Neural progenitor cell (in vitro differentiated cells): ENCODE data around the gene C12orf57. TPM values are rescaled to one million over a fixed set of nuclear protein-coding genes. Genes with fewer than 3 reads are reported as not detected.

Experiments used
- DNase-seq: peaks from one replicate; pipeline ENCODE4 v3.0.0-alpha.2; 2016; ENCODE audit warnings: low spot score
- H2AFZ ChIP-seq: fragments of 200-600 bp; sonication (generic); replicated peaks from 2 replicates; pipeline ENCODE4 v1.6.1; 2016; ENCODE audit warnings: antibody characterized with exemption
- H3F3A ChIP-seq: fragments of 200-600 bp; sonication (generic); 2 replicates; pipeline ENCODE4 v1.6.1; 2016; ENCODE audit warnings: antibody characterized with exemption, low read depth
- H3K27ac ChIP-seq: fragments of 200-600 bp; sonication (generic); 2 replicates; pipeline ENCODE4 v1.5.1; 2016; ENCODE audit warnings: mild to moderate bottlenecking
- H3K27me3 ChIP-seq: fragments of 200-600 bp; sonication (generic); 2 replicates; pipeline ENCODE4 v1.6.1; 2016; ENCODE audit warnings: mild to moderate bottlenecking, moderate library complexity
- H3K36me3 ChIP-seq: fragments of 200-600 bp; sonication (generic); 2 replicates; pipeline ENCODE4 v1.5.1; 2016
- H3K4me1 ChIP-seq: fragments of 200-600 bp; sonication (generic); 2 replicates; pipeline ENCODE4 v1.6.1; 2016; ENCODE audit warnings: mixed run types
- H3K4me2 ChIP-seq: fragments of 200-600 bp; sonication (generic); 2 replicates; pipeline ENCODE4 v1.6.1; 2016
- H3K4me3 ChIP-seq: fragments of 200-600 bp; sonication (generic); 2 replicates; pipeline ENCODE4 v1.5.1; 2016
- H3K79me2 ChIP-seq: fragments of 200-600 bp; sonication (generic); 2 replicates; pipeline ENCODE4 v1.6.1; 2016; ENCODE audit warnings: low read depth
- H3K9ac ChIP-seq: fragments of 200-600 bp; sonication (generic); 2 replicates; pipeline ENCODE4 v1.6.1; 2016
- H3K9me3 ChIP-seq: fragments of 200-600 bp; sonication (generic); 2 replicates; pipeline ENCODE4 v1.5.1; 2016; ENCODE audit warnings: low read depth
- H4K20me1 ChIP-seq: fragments of 200-600 bp; sonication (generic); 2 replicates; pipeline ENCODE4 v1.6.1; 2016; ENCODE audit warnings: low read depth
- H3K27ac Mint-ChIP-seq: 3 replicates; pipeline ENCODE4 v1.8.0; 2021; ENCODE audit warnings: mixed read lengths
- H3K27me3 Mint-ChIP-seq: 2 replicates; pipeline ENCODE4 v1.8.0; 2022; ENCODE audit warnings: low read depth, mild to moderate bottlenecking, inconsistent platforms, moderate library complexity, mixed read lengths; ENCODE audit not compliant: insufficient read depth
- H3K36me3 Mint-ChIP-seq: 3 replicates; pipeline ENCODE4 v1.8.0; 2021; ENCODE audit warnings: mixed read lengths
- H3K4me1 Mint-ChIP-seq: 3 replicates; pipeline ENCODE4 v1.8.0; 2021; ENCODE audit warnings: mixed read lengths
- H3K4me3 Mint-ChIP-seq: 3 replicates; pipeline ENCODE4 v1.8.0; 2021; ENCODE audit warnings: mild to moderate bottlenecking, moderate library complexity, mixed read lengths
- H3K9me3 Mint-ChIP-seq: 3 replicates; pipeline ENCODE4 v1.8.0; 2020; ENCODE audit warnings: mixed read lengths
- EZH2 ChIP-seq: fragments of 200-600 bp; sonication (generic); IDR thresholded peaks from 2 replicates; pipeline ENCODE4 v1.6.1; 2017; ENCODE audit warnings: antibody characterized with exemption, mild to moderate bottlenecking, moderate library complexity
- EZH2phosphoT487 ChIP-seq: fragments of 200-600 bp; sonication (generic); IDR thresholded peaks from 2 replicates; pipeline ENCODE4 v1.6.1; 2017; ENCODE audit warnings: antibody characterized with exemption
- total RNA-seq: library from RNA; depleted of rRNA; stranded (reverse); fragments of >200 nt; gene quantifications from 2 replicates; pipeline ENCODE4 v1.2.3, GENCODE V29; 2015; ENCODE audit warnings: low replicate concordance
- TF ChIP-seq, protein P1 (sequence below): fragments of 200-600 bp; sonication (generic); IDR thresholded peaks from 2 replicates; pipeline ENCODE4 v1.5.1; 2017; ENCODE audit warnings: antibody characterized with exemption, mild to moderate bottlenecking

C12orf57 gene
- total RNA-seq, 1 donor from 2014 or later: 314 TPM

DNA sequence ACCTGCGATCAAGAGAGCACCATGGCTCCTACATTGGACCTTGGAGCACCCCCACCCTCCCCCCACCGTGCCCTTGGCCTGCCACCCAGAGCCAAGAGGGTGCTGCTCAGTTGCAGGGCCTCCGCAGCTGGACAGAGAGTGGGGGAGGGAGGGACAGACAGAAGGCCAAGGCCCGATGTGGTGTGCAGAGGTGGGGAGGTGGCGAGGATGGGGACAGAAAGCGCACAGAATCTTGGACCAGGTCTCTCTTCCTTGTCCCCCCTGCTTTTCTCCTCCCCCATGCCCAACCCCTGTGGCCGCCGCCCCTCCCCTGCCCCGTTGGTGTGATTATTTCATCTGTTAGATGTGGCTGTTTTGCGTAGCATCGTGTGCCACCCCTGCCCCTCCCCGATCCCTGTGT is 2.0 kb upstream of the C12orf57 start:
- Histone ChIP-seq H3K4me2 (no peak overlapping the region), H3K9ac (no peak overlapping the region), H2AFZ (no peak overlapping the region), H3K9me3 (no peaks in the 10 kb centered on the region), H3F3A (peaks cover 78% of the 10 kb centered on the region), H3K27me3 (no peaks in the 10 kb centered on the region), H3K79me2 (peaks cover 29% of the 10 kb centered on the region), H3K36me3 (no peaks in the 10 kb centered on the region), H3K27ac (no peak overlapping the region), H3K4me1 (peaks cover 29% of the 10 kb centered on the region), H3K4me3 (no peak overlapping the region), H4K20me1 (peaks cover 13% of the 10 kb centered on the region)
- TF ChIP-seq EZH2 (no peak), EZH2phosphoT487 (no peak)
- TF ChIP-seq, protein P1, sequence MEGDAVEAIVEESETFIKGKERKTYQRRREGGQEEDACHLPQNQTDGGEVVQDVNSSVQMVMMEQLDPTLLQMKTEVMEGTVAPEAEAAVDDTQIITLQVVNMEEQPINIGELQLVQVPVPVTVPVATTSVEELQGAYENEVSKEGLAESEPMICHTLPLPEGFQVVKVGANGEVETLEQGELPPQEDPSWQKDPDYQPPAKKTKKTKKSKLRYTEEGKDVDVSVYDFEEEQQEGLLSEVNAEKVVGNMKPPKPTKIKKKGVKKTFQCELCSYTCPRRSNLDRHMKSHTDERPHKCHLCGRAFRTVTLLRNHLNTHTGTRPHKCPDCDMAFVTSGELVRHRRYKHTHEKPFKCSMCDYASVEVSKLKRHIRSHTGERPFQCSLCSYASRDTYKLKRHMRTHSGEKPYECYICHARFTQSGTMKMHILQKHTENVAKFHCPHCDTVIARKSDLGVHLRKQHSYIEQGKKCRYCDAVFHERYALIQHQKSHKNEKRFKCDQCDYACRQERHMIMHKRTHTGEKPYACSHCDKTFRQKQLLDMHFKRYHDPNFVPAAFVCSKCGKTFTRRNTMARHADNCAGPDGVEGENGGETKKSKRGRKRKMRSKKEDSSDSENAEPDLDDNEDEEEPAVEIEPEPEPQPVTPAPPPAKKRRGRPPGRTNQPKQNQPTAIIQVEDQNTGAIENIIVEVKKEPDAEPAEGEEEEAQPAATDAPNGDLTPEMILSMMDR: no peak
- H3K4me3 Mint-ChIP-seq: no peak overlapping the region
- no peak overlapping the region for H3K27ac Mint-ChIP-seq
- H3K4me1 Mint-ChIP-seq: peaks cover 50% of the 10 kb centered on the region
- H3K27me3 Mint-ChIP-seq: peaks cover 32% of the 10 kb centered on the region
- H3K36me3 Mint-ChIP-seq: peaks cover 20% of the 10 kb centered on the region
- no peak for DNase-seq
- no peaks in the 10 kb centered on the region for H3K9me3 Mint-ChIP-seq

DNA sequence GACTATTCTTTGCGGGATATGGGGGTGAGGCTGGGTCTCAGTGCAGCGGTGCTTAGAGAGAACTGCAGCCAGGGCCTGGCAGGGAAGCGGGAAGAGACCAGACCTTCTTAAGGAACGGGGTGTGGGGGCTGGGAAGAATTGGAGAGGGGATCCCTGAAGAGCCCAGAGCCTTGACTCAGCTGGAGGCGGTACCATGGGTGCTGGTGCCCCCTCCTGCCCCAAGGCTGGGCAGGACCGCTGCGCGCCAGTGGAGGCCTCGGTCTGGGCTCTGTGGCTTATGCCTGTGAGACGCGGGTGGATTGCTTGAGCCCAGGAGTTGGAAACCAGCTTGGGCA is 1.5 kb upstream of the C12orf57 start:
- Histone ChIP-seq H2AFZ (no peak overlapping the region), H3K4me1 (peaks cover 25% of the 10 kb centered on the region), H3K9me3 (no peaks in the 10 kb centered on the region), H3F3A (peaks cover 78% of the 10 kb centered on the region), H4K20me1 (peaks cover 11% of the 10 kb centered on the region), H3K27me3 (no peaks in the 10 kb centered on the region), H3K36me3 (no peaks in the 10 kb centered on the region), H3K4me2 (no peak overlapping the region), H3K79me2 (peaks cover 29% of the 10 kb centered on the region), H3K4me3 (no peak overlapping the region), H3K9ac (no peak overlapping the region), H3K27ac (no peak overlapping the region)
- Mint-ChIP-seq H3K27me3 (peaks cover 32% of the 10 kb centered on the region), H3K36me3 (peaks cover 23% of the 10 kb centered on the region), H3K4me3 (peak overlapping the region; percentile 55), H3K27ac (peak overlapping the region; percentile 44), H3K4me1 (peaks cover 51% of the 10 kb centered on the region), H3K9me3 (no peaks in the 10 kb centered on the region)
- TF ChIP-seq EZH2phosphoT487: no peak
- TF ChIP-seq, protein P1: no peak
- no peak for TF ChIP-seq EZH2
- DNase-seq: no peak

DNA sequence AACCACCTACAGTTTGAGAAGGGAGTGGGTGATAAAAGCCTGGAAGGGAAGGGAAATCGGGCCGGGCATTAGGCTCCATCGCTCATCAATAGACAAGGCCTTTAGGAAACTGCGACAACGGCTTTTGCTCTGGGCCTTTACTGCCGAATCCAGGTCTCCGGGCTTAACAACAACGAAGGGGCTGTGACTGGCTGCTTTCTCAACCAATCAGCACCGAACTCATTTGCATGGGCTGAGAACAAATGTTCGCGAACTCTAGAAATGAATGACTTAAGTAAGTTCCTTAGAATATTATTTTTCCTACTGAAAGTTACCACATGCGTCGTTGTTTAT is 467 bp upstream of the C12orf57 start:
- no peak for TF ChIP-seq EZH2phosphoT487
- no peak for TF ChIP-seq EZH2
- TF ChIP-seq, protein P1: no peak
- no peaks in the 10 kb centered on the region for H3K36me3 ChIP-seq
- peak; percentile 95 for DNase-seq
- H3K79me2 ChIP-seq: peaks cover 27% of the 10 kb centered on the region
- H3F3A ChIP-seq: peaks cover 70% of the 10 kb centered on the region
- Mint-ChIP-seq H3K4me1 (peaks cover 47% of the 10 kb centered on the region), H3K4me3 (peak overlapping the region; percentile 96), H3K27me3 (peaks cover 28% of the 10 kb centered on the region), H3K36me3 (peaks cover 23% of the 10 kb centered on the region), H3K27ac (peak overlapping the region; percentile 99), H3K9me3 (no peaks in the 10 kb centered on the region)
- peak overlapping the region; percentile 64 for H3K9ac ChIP-seq
- peak overlapping the region; percentile 56 for H3K4me3 ChIP-seq
- peak overlapping the region; percentile 100 for H3K27ac ChIP-seq
- peaks cover 21% of the 10 kb centered on the region for H3K4me1 ChIP-seq
- H3K27me3 ChIP-seq: no peaks in the 10 kb centered on the region
- H2AFZ ChIP-seq: no peak overlapping the region
- peak overlapping the region; percentile 77 for H3K4me2 ChIP-seq
- no peaks in the 10 kb centered on the region for H3K9me3 ChIP-seq
- H4K20me1 ChIP-seq: peaks cover 11% of the 10 kb centered on the region
